HK-2 (cell line): Measurements from ENCODE around the gene CHSY1.

ENCODE experiments used
- DNase-seq: peaks from one replicate; pipeline ENCODE4 v3.0.0-alpha.2; 2018; ENCODE audit not compliant: unreplicated experiment

CHSY1 gene

GRCh38 chr15:101188637-101189408 lies 63.0 kb downstream of the CHSY1 start:
- DNase-seq: no peak

GRCh38 chr15:101187820-101188636 lies 63.8 kb downstream of the CHSY1 start:
- DNase-seq: no peak

GRCh38 chr15:101185770-101186169 lies 66.1 kb downstream of the CHSY1 start:
- no peak for DNase-seq

GRCh38 chr15:101185336-101185735 lies 66.5 kb downstream of the CHSY1 start:
- no peak for DNase-seq

GRCh38 chr15:101184830-101185229 lies 67.0 kb downstream of the CHSY1 start:
- no peak for DNase-seq

GRCh38 chr15:101183931-101184305 lies 67.9 kb downstream of the CHSY1 start:
- no peak for DNase-seq

GRCh38 chr15:101183226-101183930 lies 68.5 kb downstream of the CHSY1 start:
- no peak for DNase-seq

GRCh38 chr15:101182215-101182614 lies 69.6 kb downstream of the CHSY1 start:
- DNase-seq: no peak

GRCh38 chr15:101181349-101181748 lies 70.5 kb downstream of the CHSY1 start:
- DNase-seq: no peak

GRCh38 chr15:101180620-101181307 lies 71.1 kb downstream of the CHSY1 start:
- no peak for DNase-seq

GRCh38 chr15:101179341-101180153 lies 72.3 kb downstream of the CHSY1 start:
- DNase-seq: no peak

GRCh38 chr15:101178931-101179330 lies 72.9 kb downstream of the CHSY1 start:
- no peak for DNase-seq

GRCh38 chr15:101178479-101178878 lies 73.4 kb downstream of the CHSY1 start:
- no peak for DNase-seq

- DNase-seq: no peak
These were observed 74.0 kb downstream of the CHSY1 start for GRCh38 chr15:101177866-101178265.

GRCh38 chr15:101176625-101177024 lies 75.2 kb downstream of the CHSY1 start:
- DNase-seq: no peak

- no peak for DNase-seq
These were observed 76.4 kb downstream of the CHSY1 start for GRCh38 chr15:101175401-101175800.

GRCh38 chr15:101174152-101174920 lies 77.5 kb downstream of the CHSY1 start:
- no peak for DNase-seq

- DNase-seq: no peak
These were observed 78.4 kb downstream of the CHSY1 start for GRCh38 chr15:101173233-101174119.

GRCh38 chr15:101172501-101173071 lies 79.3 kb downstream of the CHSY1 start:
- DNase-seq: no peak
